Activated T-helper 1 cell treated with anti-CD3 and anti-CD28 coated beads, Interleukin-2, amount 50 U/mL, for 16 hours (primary cell): ENCODE results near the gene SUN3.

Experiments used
- DNase-seq, 2 donors: peaks; one replicate each; pipeline ENCODE4 v3.0.0-alpha.2; 2020; ENCODE audit warnings: low read depth in 1 of 2, low spot score in 1 of 2

SUN3 gene, protein sequence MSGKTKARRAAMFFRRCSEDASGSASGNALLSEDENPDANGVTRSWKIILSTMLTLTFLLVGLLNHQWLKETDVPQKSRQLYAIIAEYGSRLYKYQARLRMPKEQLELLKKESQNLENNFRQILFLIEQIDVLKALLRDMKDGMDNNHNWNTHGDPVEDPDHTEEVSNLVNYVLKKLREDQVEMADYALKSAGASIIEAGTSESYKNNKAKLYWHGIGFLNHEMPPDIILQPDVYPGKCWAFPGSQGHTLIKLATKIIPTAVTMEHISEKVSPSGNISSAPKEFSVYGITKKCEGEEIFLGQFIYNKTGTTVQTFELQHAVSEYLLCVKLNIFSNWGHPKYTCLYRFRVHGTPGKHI

DNA sequence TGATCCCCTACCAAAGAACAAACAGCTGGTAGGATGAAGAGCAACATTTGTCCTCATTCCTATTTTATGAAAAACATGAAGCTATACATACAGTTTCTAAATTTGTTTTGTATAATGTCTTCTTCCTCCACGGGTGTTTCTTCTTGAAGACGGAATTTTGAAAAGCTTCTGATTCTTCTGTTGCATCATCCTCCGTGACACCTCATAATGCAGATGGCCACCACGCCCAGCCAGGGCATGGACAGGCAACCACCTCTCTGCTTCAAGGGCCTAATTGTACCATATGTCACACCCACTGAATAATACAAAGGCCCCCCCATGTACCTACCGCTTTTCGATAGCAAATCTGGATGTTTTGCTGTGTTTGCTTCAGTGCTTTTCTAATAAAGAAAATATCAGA, at the start of gene SUN3:
Gene SUN3 (minus strand): TSS at position 170 of the 400 bp plus-strand sequence. CDS start 169 bp downstream, at position 1.
- DNase-seq: no peak

DNA sequence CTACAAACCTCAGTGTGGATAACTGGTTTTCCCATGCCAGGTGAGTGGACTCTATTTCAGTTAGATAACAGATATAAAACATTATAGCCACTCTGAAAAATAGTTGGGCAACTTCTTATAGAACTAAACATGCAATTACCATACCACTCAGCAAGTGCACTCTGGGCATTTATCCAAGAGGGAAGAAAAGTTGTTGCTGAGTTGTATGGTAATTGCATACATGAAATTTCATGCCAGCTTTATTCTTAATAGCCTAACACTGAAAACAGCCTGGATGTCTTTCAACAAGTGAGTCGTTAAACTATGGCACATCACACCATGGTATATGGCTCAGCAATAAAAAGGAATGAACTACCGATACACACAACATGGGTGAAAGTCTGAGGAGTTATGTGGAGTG, 49.6 kb upstream of the SUN3 start:
- DNase-seq: no peak

DNA sequence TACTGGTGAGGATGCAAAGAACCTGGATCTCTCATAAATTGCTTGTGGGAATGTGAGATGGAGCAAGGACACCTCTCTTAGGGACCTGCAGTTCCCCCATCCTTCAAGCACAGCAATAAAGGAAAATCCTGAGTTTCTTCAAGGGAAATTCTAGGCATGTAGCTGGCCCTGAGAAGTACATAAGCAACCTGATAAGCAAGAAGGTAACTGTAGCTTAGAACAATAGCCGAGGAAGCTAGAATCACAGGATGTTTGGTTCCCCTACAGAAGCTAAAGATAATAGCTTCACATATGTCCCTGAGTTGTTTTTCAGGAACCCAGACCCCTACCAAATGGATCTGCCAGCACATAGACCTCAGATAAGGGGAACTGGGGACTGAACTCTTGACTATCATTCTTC, 48.5 kb upstream of the SUN3 start:
- DNase-seq: no peak

- DNase-seq: no peak
These were observed 45.3 kb upstream of the SUN3 start for GRCh38 chr7:48074204-48074654.

GRCh38 chr7:48067475-48067874, 38.6 kb upstream of the SUN3 start:
- no peak for DNase-seq

- DNase-seq: no peak
These were observed 35.1 kb upstream of the SUN3 start for GRCh38 chr7:48063985-48064384.

DNA sequence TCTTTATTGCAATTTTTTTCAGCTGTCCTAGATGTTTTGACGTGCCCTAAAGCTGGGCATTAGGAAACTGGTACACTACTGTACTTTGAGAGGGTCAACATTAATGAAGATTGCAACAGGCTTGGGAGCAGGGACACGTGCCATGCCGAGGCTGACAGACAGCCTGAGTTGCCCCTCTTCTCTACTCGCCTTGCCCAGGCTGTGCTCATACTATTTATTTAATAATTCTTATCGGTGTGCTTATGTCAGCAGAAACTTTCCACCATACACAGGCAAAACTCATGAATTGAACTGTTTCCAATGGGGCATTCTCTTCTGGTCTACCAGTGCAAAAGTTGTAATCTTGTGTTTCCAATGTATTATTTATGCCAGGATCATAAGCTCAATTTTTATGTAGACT, 30.8 kb upstream of the SUN3 start:
- no peak for DNase-seq

- no peak for DNase-seq
These were observed 30.1 kb upstream of the SUN3 start for GRCh38 chr7:48058990-48059389.

GRCh38 chr7:48053736-48054135, 24.8 kb upstream of the SUN3 start:
- no peak for DNase-seq

DNA sequence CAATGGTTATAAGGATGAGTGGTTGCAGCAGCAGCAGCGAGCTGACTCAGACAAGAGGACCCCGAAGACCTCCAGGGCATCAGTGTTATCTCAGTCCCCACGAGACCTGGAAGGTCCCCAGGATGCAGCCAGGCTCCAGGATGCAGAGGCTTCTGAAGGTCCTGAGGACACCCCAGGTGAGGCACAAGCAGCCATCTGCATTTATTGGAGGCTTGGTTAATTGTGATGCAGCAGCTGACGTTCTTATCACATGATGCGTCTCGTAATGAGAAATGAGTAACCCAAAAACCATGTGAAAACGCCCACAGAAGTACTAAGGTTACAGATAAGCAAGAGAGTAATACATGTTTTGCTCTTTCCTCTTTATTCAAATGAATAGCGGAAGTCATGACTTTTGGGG, 23.8 kb upstream of the SUN3 start:
- no peak for DNase-seq

DNA sequence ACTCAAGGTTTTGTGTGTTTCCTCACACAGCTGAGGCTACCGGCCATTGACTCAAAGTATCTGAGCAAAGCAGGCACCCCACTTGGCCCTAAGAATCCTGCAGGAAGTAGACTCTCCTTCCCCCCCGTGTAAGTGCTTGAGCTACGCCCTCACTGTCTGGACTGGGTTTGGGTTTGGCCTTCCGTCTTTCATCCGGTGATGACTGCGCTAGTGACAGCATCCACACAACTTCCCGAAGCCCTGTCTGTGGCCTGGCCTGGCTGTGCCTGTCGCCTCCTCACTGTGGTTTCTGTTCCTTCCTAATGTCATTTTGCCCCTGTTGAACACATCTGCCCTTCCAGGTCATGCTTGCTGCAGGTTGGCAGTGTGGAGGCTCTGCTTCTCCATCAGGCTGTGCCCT, 20.9 kb upstream of the SUN3 start:
- DNase-seq: no peak

DNA sequence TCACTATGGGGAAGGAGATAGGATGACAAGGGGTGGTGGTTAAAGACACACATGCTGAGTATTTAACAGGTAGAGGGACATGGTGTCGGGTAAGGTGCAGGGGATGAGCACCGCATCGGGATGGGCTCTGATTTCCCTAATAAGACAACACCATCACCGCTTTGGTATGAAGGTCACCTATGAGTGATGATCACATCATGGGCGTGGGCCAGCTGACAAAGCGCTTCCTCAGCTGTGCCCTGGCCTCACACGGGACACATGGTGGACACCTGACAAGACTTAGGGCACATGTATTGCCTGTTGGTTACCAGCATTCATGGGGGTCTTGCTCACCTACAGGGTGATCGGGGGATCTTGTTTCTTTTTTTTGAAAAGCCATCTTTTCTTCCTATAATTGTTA, 19.2 kb upstream of the SUN3 start:
- no peak for DNase-seq

DNA sequence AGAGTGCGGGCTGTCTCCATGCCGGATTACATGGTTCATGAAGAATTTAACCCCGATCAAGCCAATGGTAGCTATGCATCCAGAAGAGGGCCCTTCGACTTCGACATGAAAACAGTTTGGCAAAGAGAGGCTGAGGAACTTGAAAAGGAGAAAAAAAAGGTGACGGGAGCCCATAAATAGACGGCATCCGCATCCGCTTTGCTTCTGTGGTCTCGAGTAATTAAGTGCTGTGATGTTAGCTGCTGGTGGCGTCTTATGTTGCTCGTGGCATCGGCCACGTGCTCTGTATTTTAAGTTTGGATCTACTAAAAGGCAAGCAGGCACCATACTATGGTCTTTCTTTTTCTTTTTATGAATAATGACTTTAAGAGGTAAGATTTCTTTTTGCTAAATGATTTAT, 17.6 kb upstream of the SUN3 start:
- no peak for DNase-seq

DNA sequence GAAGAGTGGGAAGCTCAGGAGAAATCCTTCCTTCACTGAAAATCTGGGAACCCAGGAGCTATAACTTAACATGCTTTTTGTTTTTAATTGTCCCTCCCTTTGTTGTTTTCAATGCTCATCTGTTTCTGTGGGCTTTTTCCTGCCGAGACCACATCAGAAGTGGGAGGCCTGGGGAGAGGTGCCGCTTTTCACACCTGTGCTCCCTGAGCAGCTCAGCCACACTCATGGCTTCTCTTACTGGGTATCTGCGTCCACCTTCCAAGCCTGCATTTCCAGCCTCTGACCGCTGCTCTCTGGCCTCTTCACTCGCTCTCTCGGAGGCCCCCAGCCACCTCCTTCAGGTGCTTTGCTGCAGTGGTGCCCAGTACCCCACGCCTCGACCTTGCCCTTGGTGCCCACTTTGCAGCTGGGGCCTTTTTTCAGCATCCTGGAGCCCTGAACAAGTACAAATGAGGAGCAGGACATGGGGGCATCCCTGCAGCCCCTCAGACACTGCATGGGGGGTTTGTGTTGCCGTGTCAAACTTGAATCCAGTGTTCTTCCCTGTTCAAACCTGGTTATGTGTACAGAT, 16.4 kb upstream of the SUN3 start:
- no peak for DNase-seq

GRCh38 chr7:48042636-48043035, 13.7 kb upstream of the SUN3 start:
- DNase-seq: no peak

DNA sequence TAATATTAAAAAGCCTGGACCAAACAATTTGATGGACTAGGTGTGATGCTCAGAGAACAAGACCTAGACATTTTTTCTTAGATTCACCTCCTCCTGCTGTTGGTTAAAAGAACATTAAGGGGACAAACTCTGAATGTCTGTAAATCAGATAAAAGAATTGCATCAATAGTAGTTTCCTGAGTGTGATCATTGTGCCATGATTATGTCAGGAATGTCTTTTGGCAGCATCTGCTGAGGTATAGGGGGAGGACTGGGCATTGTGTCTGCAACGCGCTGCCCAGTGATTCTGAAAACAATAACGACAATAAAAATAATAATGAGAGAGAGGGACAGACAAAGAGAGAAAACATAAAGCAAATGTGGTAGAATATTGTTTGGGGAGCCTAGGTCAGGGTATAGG, 13.3 kb upstream of the SUN3 start:
- no peak for DNase-seq

GRCh38 chr7:48041653-48041970, 12.7 kb upstream of the SUN3 start:
- DNase-seq: no peak

DNA sequence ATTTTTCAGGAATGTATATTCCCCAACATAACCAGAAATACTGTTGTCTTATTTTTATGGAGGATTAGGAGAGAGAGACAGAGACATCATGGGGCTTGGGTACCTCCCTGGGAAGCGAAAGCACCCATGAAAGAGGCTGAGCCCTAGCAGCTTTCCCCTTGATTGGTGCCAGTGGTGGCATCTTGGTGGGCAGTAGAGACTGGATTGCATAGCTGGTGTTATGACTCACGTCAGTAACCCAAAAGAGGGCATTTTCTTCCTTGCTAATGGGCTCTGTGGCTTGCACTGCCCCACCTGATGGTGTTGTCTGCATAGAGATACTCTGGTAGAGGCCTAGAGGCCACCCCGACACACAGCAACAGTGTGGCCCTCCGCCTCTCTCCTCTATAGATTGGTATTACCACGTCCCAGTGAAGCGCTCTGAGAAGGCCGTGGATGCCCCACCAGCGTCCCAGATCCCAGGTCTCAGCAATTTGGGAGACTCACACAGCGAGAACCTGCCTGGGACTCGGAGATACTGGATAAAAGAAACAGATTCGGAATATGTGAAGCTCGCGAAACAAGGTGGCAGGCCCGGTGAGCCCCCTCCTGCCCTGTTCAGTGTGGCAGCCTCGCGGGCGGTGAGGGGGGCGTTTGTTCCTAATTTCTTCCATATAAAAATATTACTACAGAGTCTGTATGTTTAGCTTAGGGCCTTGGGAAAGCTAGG, 12.2 kb upstream of the SUN3 start:
- no peak for DNase-seq

- no peak for DNase-seq
These were observed 10.1 kb upstream of the SUN3 start for GRCh38 chr7:48038815-48039506.

- DNase-seq: no peak
These were observed 7.1 kb upstream of the SUN3 start for GRCh38 chr7:48035967-48036478.

GRCh38 chr7:48035301-48035966, 6.5 kb upstream of the SUN3 start, which contains the start of gene C7orf57:
TSS of gene C7orf57 (plus strand) at chr7:48035543. CDS start at chr7:48036309, 766 bp downstream.
- DNase-seq: peak; percentile 76 to 78
